HS-27A (cell line): Measurements from ENCODE around the gene STARD3NL.
A peak's percentile ranks its signal among the peaks of the same experiment; 100 is the strongest.
"Not testable (repeated sequence)": the region's sequence is repeated elsewhere in the genome, so short reads cannot be mapped to it uniquely, and the experiment has no call there.

ENCODE experiments used
- DNase-seq: peaks from one replicate; pipeline ENCODE4 v3.0.0-alpha.2; 2012; ENCODE audit warnings: low read depth, missing footprints

The STARD3NL gene

GRCh38 chr7:38178004-38178694, at the start of gene STARD3NL:
Gene STARD3NL, plus strand, starts transcription at chr7:38178245. Its CDS starts 29,260 bp downstream, at chr7:38207505.
- peak; percentile 97 for DNase-seq

- DNase-seq, result no peak
These were observed 48.9 kb upstream of the STARD3NL start for GRCh38 chr7:38129162-38129561.

GRCh38 chr7:38129579-38129978, 48.5 kb upstream of the STARD3NL start:
- DNase-seq, result no peak

- no peak for DNase-seq
These were observed 39.9 kb upstream of the STARD3NL start for GRCh38 chr7:38138171-38138570.

- DNase-seq, result no peak
These were observed 36.9 kb upstream of the STARD3NL start for GRCh38 chr7:38141187-38141586.

GRCh38 chr7:38142736-38143135, 35.3 kb upstream of the STARD3NL start:
- DNase-seq, result no peak

- DNase-seq, result no peak
These were observed 31.0 kb upstream of the STARD3NL start for GRCh38 chr7:38147005-38147404.

- DNase-seq, result no peak
These were observed 26.5 kb upstream of the STARD3NL start for GRCh38 chr7:38151556-38151955.

- DNase-seq, result no peak
These were observed 24.5 kb upstream of the STARD3NL start for GRCh38 chr7:38153515-38153914.

- no peak for DNase-seq
These were observed 23.8 kb upstream of the STARD3NL start for GRCh38 chr7:38154278-38154677.

GRCh38 chr7:38160003-38160571, 18.0 kb upstream of the STARD3NL start:
- DNase-seq, result no peak

- no peak for DNase-seq
These were observed 16.0 kb upstream of the STARD3NL start for GRCh38 chr7:38162036-38162435.

GRCh38 chr7:38163671-38164070, 14.4 kb upstream of the STARD3NL start:
- no peak for DNase-seq

- no peak for DNase-seq
These were observed 9.0 kb upstream of the STARD3NL start for GRCh38 chr7:38168890-38169570.

GRCh38 chr7:38169847-38170246, 8.2 kb upstream of the STARD3NL start:
- DNase-seq, result no peak

GRCh38 chr7:38171623-38172391, 6.2 kb upstream of the STARD3NL start:
- no peak for DNase-seq

GRCh38 chr7:38175547-38175946, 2.5 kb upstream of the STARD3NL start:
- not testable (repeated sequence) for DNase-seq

GRCh38 chr7:38177621-38178003, 433 bp upstream of the STARD3NL start:
- no peak for DNase-seq

GRCh38 chr7:38178695-38179344, 775 bp downstream of the STARD3NL start:
- no peak for DNase-seq

- no peak for DNase-seq
These were observed 1.8 kb downstream of the STARD3NL start for GRCh38 chr7:38179776-38180226.

GRCh38 chr7:38181111-38181510, 3.1 kb downstream of the STARD3NL start:
- no peak for DNase-seq

GRCh38 chr7:38182450-38182849, 4.4 kb downstream of the STARD3NL start:
- no peak for DNase-seq
